GM13976 (cell line): ENCODE results near the gene MYO10.

ENCODE experiments used
- DNase-seq: peaks from one replicate; pipeline ENCODE4 v3.0.0; 2012; ENCODE audit warnings: low spot score
- CTCF ChIP-seq: IDR thresholded peaks from 2 replicates; pipeline ENCODE4 v1.5.1; 2012; ENCODE audit warnings: borderline replicate concordance, mild to moderate bottlenecking; ENCODE audit not compliant: insufficient read depth; ENCODE audit errors: extremely low read depth, missing control alignments, control extremely low read depth
- in situ Hi-C: fragments of 300-500 bp; cut with MboI; formaldehyde crosslinking; loops from one replicate; pipeline ENCODE4 v1.12.0; 2022; ENCODE audit warnings: low sequenced_read_pairs, mixed read lengths, inconsistent platforms; ENCODE audit not compliant: unreplicated experiment

MYO10 gene

GRCh38 chr5:16642867-16643266, 293.2 kb downstream of the MYO10 start:
- in situ Hi-C loops = no loop called here
- TF ChIP-seq CTCF = no peak
- DNase-seq = no peak

DNA sequence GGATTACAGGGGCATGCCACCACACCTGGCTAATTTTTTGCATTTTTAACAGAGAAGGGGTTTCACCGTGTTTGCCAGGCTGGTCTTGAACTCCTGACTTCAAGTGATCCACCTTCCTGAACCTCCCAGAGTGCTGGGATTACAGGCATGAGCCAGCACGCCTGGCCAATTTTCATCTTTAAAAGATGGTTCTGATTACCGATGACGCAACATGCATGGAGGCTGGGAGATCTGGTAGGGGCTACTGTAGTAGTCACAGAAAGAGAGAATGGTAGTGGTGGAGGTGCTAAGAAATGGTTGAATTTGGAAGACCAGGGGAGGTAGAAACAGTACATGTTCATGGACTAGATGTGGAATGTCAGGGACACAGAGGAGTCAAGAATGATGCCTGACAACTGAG, 296.9 kb downstream of the MYO10 start:
- no peak for TF ChIP-seq CTCF
- DNase-seq = no peak
- in situ Hi-C loops = no loop called here

DNA sequence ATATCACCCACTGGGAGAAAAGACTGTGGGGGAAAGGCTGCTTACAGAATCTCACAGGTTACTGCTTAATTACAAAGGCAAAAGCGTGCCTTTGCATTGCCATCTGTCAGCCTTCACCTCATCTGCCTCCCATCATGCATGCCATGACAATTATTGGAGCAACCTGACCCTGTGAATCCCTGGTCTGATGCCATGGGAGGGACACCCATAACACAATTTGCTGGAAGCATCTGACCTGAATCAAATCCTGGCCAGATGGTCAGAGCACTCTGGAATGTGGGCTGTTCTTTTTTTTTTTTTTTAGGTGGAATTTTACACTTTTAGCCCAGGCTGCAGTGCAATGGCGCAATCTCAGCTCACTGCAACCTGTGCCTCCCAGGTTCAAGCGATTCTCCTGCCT, 307.7 kb downstream of the MYO10 start:
- TF ChIP-seq CTCF = no peak
- in situ Hi-C loops = no loop called here

GRCh38 chr5:16626696-16627264, 309.3 kb downstream of the MYO10 start:
- no peak for TF ChIP-seq CTCF
- in situ Hi-C loops = no loop called here
- no peak for DNase-seq

More for the DNA sequence above, 307.7 kb downstream of the MYO10 start:
- DNase-seq = no peak

DNA sequence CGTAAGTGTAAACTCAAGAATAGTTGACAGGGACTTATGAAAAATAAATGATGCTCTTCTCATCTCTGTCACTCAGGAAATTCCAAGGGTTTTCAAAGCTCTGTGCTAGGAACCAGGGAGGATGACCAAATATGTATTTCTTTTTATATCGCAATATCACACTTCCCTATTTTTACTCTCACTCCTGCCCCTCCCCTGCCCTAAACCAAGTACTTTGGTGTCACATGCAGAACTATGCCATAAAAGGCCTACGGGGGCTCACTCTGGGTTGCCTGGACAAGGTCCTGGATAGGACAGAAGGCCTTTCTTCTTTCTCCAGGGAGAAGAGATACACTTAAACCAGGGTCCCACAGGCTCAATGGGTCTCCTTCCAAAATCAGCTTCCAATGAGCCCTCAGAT, 311.0 kb downstream of the MYO10 start:
- in situ Hi-C loops = no loop called here
- DNase-seq = no peak
- no peak for TF ChIP-seq CTCF

DNA sequence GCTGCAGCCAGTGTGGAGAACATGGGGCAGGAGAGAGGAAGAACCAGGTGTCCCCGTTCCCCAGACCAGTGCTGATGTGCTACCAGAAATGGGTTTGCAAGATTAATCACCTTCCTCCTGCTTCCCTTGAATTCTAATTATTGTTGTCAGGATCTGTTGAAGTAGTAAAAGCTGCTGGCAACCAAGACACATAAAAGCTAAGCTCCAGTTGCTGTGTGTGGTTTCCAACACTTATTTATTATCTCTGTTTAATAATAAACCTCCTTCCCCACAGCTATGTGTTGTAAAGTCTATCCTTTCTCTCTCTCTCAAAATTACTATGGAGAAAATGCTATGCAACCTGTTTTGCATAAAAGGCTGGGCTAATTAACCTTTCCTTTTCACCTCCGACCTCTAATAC, 317.0 kb downstream of the MYO10 start:
- in situ Hi-C loops = no loop called here
- no peak for TF ChIP-seq CTCF
- no peak for DNase-seq
